ENCODE data around the gene ZFAND5. TPM values are rescaled to one million over a fixed set of nuclear protein-coding genes. Genes with fewer than 3 reads are reported as not detected.

Gene ZFAND5
- total and polyA plus RNA-seq, 2 of the 13 experiments (the other 11 are each of a cell fraction or from before 2014, with no cell fraction given) = 53.4 to 60.2 TPM

DNA sequence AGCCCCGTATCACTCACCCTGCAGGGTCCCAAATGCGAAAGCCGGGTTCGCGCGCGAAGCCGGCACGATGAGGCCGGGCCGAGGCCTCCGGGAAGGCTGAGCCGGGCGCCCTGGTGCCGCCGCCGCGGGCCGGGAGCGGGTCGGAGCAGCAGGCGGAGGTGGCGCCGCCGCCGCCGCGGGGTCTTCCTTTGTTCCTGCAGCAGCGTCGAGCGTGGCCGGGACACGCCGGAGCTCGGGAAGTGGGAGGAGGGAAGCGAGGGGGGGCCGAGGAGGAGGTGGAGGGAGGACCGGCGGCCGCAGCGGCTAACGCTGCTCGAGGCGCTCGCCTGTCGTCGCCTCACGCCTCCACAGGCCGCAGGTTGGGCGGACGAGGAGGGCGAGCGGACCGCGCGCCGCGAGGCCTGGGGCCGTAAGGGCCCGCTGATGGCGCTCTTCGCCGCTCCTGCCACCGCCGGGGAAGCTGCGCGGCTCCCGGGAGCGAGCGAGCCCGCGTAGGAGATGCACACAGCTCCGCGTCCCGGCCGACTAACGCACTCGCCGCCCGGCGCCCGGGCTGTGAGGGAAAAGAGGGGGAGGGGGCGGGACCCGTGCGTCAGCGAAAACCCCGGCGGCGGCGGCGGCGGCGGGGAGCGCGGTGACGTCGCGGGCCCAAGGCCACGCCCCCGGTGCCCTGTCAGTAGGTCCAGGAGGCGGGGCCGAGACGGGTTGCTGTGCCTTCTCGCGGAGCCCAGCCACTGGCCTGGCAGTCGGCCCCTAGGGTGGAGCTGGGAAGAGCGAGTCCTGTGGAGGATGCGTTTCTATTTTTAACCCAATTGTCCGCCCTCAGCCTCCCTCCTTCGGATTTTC, at the start of gene ZFAND5 (continued):
- TF ChIP-seq, protein P1, sequence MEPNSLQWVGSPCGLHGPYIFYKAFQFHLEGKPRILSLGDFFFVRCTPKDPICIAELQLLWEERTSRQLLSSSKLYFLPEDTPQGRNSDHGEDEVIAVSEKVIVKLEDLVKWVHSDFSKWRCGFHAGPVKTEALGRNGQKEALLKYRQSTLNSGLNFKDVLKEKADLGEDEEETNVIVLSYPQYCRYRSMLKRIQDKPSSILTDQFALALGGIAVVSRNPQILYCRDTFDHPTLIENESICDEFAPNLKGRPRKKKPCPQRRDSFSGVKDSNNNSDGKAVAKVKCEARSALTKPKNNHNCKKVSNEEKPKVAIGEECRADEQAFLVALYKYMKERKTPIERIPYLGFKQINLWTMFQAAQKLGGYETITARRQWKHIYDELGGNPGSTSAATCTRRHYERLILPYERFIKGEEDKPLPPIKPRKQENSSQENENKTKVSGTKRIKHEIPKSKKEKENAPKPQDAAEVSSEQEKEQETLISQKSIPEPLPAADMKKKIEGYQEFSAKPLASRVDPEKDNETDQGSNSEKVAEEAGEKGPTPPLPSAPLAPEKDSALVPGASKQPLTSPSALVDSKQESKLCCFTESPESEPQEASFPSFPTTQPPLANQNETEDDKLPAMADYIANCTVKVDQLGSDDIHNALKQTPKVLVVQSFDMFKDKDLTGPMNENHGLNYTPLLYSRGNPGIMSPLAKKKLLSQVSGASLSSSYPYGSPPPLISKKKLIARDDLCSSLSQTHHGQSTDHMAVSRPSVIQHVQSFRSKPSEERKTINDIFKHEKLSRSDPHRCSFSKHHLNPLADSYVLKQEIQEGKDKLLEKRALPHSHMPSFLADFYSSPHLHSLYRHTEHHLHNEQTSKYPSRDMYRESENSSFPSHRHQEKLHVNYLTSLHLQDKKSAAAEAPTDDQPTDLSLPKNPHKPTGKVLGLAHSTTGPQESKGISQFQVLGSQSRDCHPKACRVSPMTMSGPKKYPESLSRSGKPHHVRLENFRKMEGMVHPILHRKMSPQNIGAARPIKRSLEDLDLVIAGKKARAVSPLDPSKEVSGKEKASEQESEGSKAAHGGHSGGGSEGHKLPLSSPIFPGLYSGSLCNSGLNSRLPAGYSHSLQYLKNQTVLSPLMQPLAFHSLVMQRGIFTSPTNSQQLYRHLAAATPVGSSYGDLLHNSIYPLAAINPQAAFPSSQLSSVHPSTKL (CRISPR knock-in tag; IDR thresholded peaks at IDR 0.05) = peak; percentile 69
- TF ChIP-seq NFYB (CRISPR knock-in tag; IDR thresholded peaks at IDR 0.05) (no peak), KLF6 (CRISPR knock-in tag; IDR thresholded peaks at IDR 0.05) (peak; percentile 95), ZNF264 (CRISPR knock-in tag; IDR thresholded peaks at IDR 0.05) (0 out of 2 replicates have a peak, but pooled peaks have one; percentile 40), ZNF367 (CRISPR knock-in tag; IDR thresholded peaks at IDR 0.05; ENCODE audit: borderline replicate concordance) (peak; percentile 45; the same call in 1 of the 2 replicates), TCF7L2 (IDR thresholded peaks at IDR 0.05; ENCODE audit: low read depth, low read length) (no peak), TBL1XR1 (IDR thresholded peaks at IDR 0.05; ENCODE audit: borderline replicate concordance, low read length, partially characterized antibody) (no peak), HOXA7 (CRISPR knock-in tag; IDR thresholded peaks at IDR 0.05) (no peak; the same call in 1 of the 2 replicates), ZNF766 (CRISPR knock-in tag; IDR thresholded peaks at IDR 0.05; ENCODE audit: borderline replicate concordance) (peak; percentile 36), PHF8 (CRISPR knock-in tag; IDR thresholded peaks at IDR 0.05) (peak; percentile 72), ZNF121 (CRISPR knock-in tag; IDR thresholded peaks at IDR 0.05) (no peak; the same call in 1 of the 2 replicates), NRL (CRISPR knock-in tag; IDR thresholded peaks at IDR 0.05; ENCODE audit: borderline replicate concordance) (0 out of 2 replicates have a peak, but pooled peaks have one; percentile 13), ZNF430 (CRISPR knock-in tag; IDR thresholded peaks at IDR 0.05) (peak; percentile 72), ISX (CRISPR knock-in tag; conservative IDR thresholded peaks at IDR 0.05) (no peak), ZNF891 (CRISPR knock-in tag; IDR thresholded peaks at IDR 0.05) (peak; percentile 7; the same call in 1 of the 2 replicates), NFYC (CRISPR knock-in tag; IDR thresholded peaks at IDR 0.05) (no peak; the same call in 1 of the 2 replicates), TIGD3 (CRISPR knock-in tag; IDR thresholded peaks at IDR 0.05; ENCODE audit: borderline replicate concordance) (no peak), BRCA1 (CRISPR knock-in tag; IDR thresholded peaks at IDR 0.05) (no peak), TAF15 (IDR thresholded peaks at IDR 0.05; ENCODE audit: low read depth, low read length, poor library complexity, severe bottlenecking) (peak; percentile 60), PPARG (CRISPR knock-in tag; conservative IDR thresholded peaks at IDR 0.05) (no peak)
- TF ChIP-seq, protein P2, sequence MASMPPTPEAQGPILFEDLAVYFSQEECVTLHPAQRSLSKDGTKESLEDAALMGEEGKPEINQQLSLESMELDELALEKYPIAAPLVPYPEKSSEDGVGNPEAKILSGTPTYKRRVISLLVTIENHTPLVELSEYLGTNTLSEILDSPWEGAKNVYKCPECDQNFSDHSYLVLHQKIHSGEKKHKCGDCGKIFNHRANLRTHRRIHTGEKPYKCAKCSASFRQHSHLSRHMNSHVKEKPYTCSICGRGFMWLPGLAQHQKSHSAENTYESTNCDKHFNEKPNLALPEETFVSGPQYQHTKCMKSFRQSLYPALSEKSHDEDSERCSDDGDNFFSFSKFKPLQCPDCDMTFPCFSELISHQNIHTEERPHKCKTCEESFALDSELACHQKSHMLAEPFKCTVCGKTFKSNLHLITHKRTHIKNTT (CRISPR knock-in tag; IDR thresholded peaks at IDR 0.05) = no peak
- TF ChIP-seq, protein P3, sequence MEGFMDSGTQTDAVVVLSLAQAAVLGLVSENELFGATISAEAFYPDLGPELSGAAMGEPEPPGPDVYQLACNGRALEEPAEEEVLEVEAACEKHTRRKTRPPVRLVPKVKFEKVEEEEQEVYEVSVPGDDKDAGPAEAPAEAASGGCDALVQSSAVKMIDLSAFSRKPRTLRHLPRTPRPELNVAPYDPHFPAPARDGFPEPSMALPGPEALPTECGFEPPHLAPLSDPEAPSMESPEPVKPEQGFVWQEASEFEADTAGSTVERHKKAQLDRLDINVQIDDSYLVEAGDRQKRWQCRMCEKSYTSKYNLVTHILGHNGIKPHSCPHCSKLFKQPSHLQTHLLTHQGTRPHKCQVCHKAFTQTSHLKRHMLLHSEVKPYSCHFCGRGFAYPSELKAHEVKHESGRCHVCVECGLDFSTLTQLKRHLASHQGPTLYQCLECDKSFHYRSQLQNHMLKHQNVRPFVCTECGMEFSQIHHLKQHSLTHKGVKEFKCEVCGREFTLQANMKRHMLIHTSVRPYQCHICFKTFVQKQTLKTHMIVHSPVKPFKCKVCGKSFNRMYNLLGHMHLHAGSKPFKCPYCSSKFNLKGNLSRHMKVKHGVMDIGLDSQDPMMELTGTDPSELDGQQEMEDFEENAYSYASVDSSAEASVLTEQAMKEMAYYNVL (CRISPR knock-in tag; IDR thresholded peaks at IDR 0.05; ENCODE audit: borderline replicate concordance) = no peak; the same call in 1 of the 2 replicates

Data from HepG2 (cell line).